Measurements from ENCODE around the gene OR2Y1. TPM values are rescaled to one million over a fixed set of nuclear protein-coding genes. Genes with fewer than 3 reads are reported as not detected.
"Not testable (repeated sequence)": the region's sequence is repeated elsewhere in the genome, so short reads cannot be mapped to it uniquely, and the experiment has no call there.

The OR2Y1 gene
- total and polyA plus RNA-seq, 2 donors, result not detected

DNA sequence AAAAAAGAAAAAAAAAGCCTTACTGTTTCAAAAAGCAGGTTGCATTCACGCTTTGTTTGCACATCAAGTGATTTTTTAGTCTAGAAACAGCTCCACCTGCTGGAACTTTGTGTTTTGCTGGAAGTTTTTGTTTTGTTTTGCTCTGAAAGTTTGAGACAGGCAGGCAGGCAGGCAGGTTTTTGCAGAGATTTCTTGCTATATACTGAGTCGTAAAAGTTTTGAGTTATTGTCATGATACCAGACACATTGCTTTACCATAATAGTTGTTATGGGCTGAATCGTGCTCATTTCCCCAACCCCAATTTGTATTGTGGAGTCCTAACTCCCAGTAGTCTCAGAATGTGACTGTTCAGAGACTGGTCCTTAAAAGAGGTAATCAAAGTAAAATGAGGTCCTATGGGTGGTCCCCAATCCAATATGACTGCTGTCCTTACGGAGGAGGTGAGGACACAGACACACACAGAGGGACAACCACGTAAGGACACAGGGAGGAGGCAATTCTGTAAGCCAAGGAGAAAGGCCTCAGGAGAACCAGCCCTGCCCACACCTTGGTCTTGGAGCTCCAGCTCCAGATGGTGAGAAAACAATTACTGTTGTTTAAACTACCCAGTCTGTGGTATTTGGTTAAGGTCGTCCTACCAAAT, 20.9 kb downstream of the OR2Y1 start:
- peak overlapping the region in 1 of 2 donors; percentile 21 for H3K27ac ChIP-seq (ENCODE audit: low read depth in 1 of 2, low read length in 1 of 2)
- no peaks in the 10 kb centered on the region for H3K36me3 ChIP-seq (ENCODE audit: control insufficient read depth in 2 of 2, insufficient read depth in 2 of 2, low read length in 1 of 2)
- no peaks in the 10 kb centered on the region for H3K9me3 ChIP-seq (ENCODE audit: control insufficient read depth in 2 of 2, insufficient read depth in 1 of 2, low read length in 1 of 2)
- H3K4me3 ChIP-seq (ENCODE audit: low read length in 2 of 2), result no peak overlapping the region
- no peaks in the 10 kb centered on the region for H3K27me3 ChIP-seq (ENCODE audit: control insufficient read depth in 2 of 2, insufficient read depth in 1 of 2, low read length in 1 of 2)
- peak; percentile 52 to 93 (median 81) for DNase-seq (ENCODE audit: low read depth in 6 of 9, low spot score in 9 of 9)
- H3K4me1 ChIP-seq (ENCODE audit: control insufficient read depth in 2 of 2, insufficient read depth in 2 of 2, low read length in 2 of 2), result peaks cover 0 to 3% of the 10 kb centered on the region in 2 donors
- 60% methylated on average over 6 of the region's 6 CpGs for WGBS

- 47% methylated on average over 1 of the region's 1 CpG for WGBS
- no peak for DNase-seq (ENCODE audit: low read depth in 6 of 9, low spot score in 9 of 9)
Measured at GRCh38 chr5:180717989-180718388, 21.9 kb downstream of the OR2Y1 start.

GRCh38 chr5:180704362-180704761, 35.5 kb downstream of the OR2Y1 start:
- no peak for DNase-seq (ENCODE audit: low read depth in 6 of 9, low spot score in 9 of 9)
- no peaks in the 10 kb centered on the region for H3K9me3 ChIP-seq (ENCODE audit: control insufficient read depth in 2 of 2, insufficient read depth in 1 of 2, low read length in 1 of 2)
- WGBS, result 66% methylated on average over 2 of the region's 2 CpGs

More at GRCh38 chr5:180717989-180718388, 21.9 kb downstream of the OR2Y1 start:
- no peaks in the 10 kb centered on the region for H3K27me3 ChIP-seq (ENCODE audit: control insufficient read depth in 2 of 2, insufficient read depth in 1 of 2, low read length in 1 of 2)
- H3K4me3 ChIP-seq (ENCODE audit: low read length in 2 of 2), result no peak overlapping the region
- no peak overlapping the region for H3K27ac ChIP-seq (ENCODE audit: low read depth in 1 of 2, low read length in 1 of 2)
- H3K4me1 ChIP-seq (ENCODE audit: control insufficient read depth in 2 of 2, insufficient read depth in 2 of 2, low read length in 2 of 2), result peaks cover 0 to 3% of the 10 kb centered on the region in 2 donors
- H3K36me3 ChIP-seq (ENCODE audit: control insufficient read depth in 2 of 2, insufficient read depth in 2 of 2, low read length in 1 of 2), result no peaks in the 10 kb centered on the region
- H3K9me3 ChIP-seq (ENCODE audit: control insufficient read depth in 2 of 2, insufficient read depth in 1 of 2, low read length in 1 of 2), result no peaks in the 10 kb centered on the region

GRCh38 chr5:180703912-180704311, 35.9 kb downstream of the OR2Y1 start:
- WGBS, result 85% methylated on average over 7 of the region's 7 CpGs
- DNase-seq (ENCODE audit: low read depth in 6 of 9, low spot score in 9 of 9), result no peak
- H3K36me3 ChIP-seq (ENCODE audit: control insufficient read depth in 2 of 2, insufficient read depth in 2 of 2, low read length in 1 of 2), result no peaks in the 10 kb centered on the region
- H3K4me3 ChIP-seq (ENCODE audit: low read length in 2 of 2), result no peak overlapping the region
- H3K27ac ChIP-seq (ENCODE audit: low read depth in 1 of 2, low read length in 1 of 2), result no peak overlapping the region
- no peaks in the 10 kb centered on the region for H3K9me3 ChIP-seq (ENCODE audit: control insufficient read depth in 2 of 2, insufficient read depth in 1 of 2, low read length in 1 of 2)
- no peaks in the 10 kb centered on the region for H3K27me3 ChIP-seq (ENCODE audit: control insufficient read depth in 2 of 2, insufficient read depth in 1 of 2, low read length in 1 of 2)
- H3K4me1 ChIP-seq (ENCODE audit: control insufficient read depth in 2 of 2, insufficient read depth in 2 of 2, low read length in 2 of 2), result no peaks in the 10 kb centered on the region

More at GRCh38 chr5:180704362-180704761, 35.5 kb downstream of the OR2Y1 start:
- Histone ChIP-seq H3K4me1 (ENCODE audit: control insufficient read depth in 2 of 2, insufficient read depth in 2 of 2, low read length in 2 of 2) (no peaks in the 10 kb centered on the region), H3K36me3 (ENCODE audit: control insufficient read depth in 2 of 2, insufficient read depth in 2 of 2, low read length in 1 of 2) (no peaks in the 10 kb centered on the region), H3K4me3 (ENCODE audit: low read length in 2 of 2) (no peak overlapping the region), H3K27ac (ENCODE audit: low read depth in 1 of 2, low read length in 1 of 2) (no peak overlapping the region), H3K27me3 (ENCODE audit: control insufficient read depth in 2 of 2, insufficient read depth in 1 of 2, low read length in 1 of 2) (no peaks in the 10 kb centered on the region)

- not testable (repeated sequence) for H3K9me3 ChIP-seq (ENCODE audit: control insufficient read depth in 2 of 2, insufficient read depth in 1 of 2, low read length in 1 of 2); H3K4me3 ChIP-seq (ENCODE audit: low read length in 2 of 2); H3K27me3 ChIP-seq (ENCODE audit: control insufficient read depth in 2 of 2, insufficient read depth in 1 of 2, low read length in 1 of 2); DNase-seq (ENCODE audit: low read depth in 6 of 9, low spot score in 9 of 9); H3K4me1 ChIP-seq (ENCODE audit: control insufficient read depth in 2 of 2, insufficient read depth in 2 of 2, low read length in 2 of 2); H3K36me3 ChIP-seq (ENCODE audit: control insufficient read depth in 2 of 2, insufficient read depth in 2 of 2, low read length in 1 of 2); H3K27ac ChIP-seq (ENCODE audit: low read depth in 1 of 2, low read length in 1 of 2)
- WGBS, result 99% methylated on average over 2 of the region's 2 CpGs
Measured at GRCh38 chr5:180703371-180703770, 36.5 kb downstream of the OR2Y1 start.

DNA sequence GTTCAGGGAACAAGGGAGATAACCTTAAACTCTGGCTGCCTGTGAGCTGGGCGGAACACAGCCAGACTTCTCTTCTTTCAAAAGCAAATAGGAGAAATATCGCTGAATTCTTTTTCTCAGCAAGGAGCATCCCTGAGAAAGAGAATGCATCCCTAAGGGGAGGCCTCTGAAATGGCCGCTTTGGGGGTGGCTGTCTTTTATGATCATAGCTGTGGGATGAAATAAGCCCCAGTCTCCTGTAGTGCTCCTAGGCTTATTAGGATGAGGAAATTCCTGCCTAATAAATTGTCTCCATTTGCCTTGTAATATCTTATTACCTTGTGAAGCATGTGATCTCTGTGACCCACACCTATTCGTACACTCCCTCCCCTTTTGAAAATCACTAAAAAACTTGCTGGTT, 39.4 kb downstream of the OR2Y1 start:
- WGBS, result 98% methylated on average over 4 of the region's 4 CpGs
- not testable (repeated sequence) for H3K9me3 ChIP-seq (ENCODE audit: control insufficient read depth in 2 of 2, insufficient read depth in 1 of 2, low read length in 1 of 2); H3K27me3 ChIP-seq (ENCODE audit: control insufficient read depth in 2 of 2, insufficient read depth in 1 of 2, low read length in 1 of 2)

GRCh38 chr5:180699042-180699441, 40.8 kb downstream of the OR2Y1 start:
- Histone ChIP-seq H3K36me3 (ENCODE audit: control insufficient read depth in 2 of 2, insufficient read depth in 2 of 2, low read length in 1 of 2) (no peaks in the 10 kb centered on the region), H3K9me3 (ENCODE audit: control insufficient read depth in 2 of 2, insufficient read depth in 1 of 2, low read length in 1 of 2) (no peaks in the 10 kb centered on the region), H3K27ac (ENCODE audit: low read depth in 1 of 2, low read length in 1 of 2) (no peak overlapping the region), H3K4me1 (ENCODE audit: control insufficient read depth in 2 of 2, insufficient read depth in 2 of 2, low read length in 2 of 2) (no peaks in the 10 kb centered on the region), H3K4me3 (ENCODE audit: low read length in 2 of 2) (no peak overlapping the region), H3K27me3 (ENCODE audit: control insufficient read depth in 2 of 2, insufficient read depth in 1 of 2, low read length in 1 of 2) (no peaks in the 10 kb centered on the region)
- no peak for DNase-seq (ENCODE audit: low read depth in 6 of 9, low spot score in 9 of 9)
- WGBS, result 100% methylated on average over 1 of the region's 1 CpG

More for the DNA sequence above, 39.4 kb downstream of the OR2Y1 start:
- H3K27ac ChIP-seq (ENCODE audit: low read depth in 1 of 2, low read length in 1 of 2); H3K4me1 ChIP-seq (ENCODE audit: control insufficient read depth in 2 of 2, insufficient read depth in 2 of 2, low read length in 2 of 2); DNase-seq (ENCODE audit: low read depth in 6 of 9, low spot score in 9 of 9); H3K36me3 ChIP-seq (ENCODE audit: control insufficient read depth in 2 of 2, insufficient read depth in 2 of 2, low read length in 1 of 2); H3K4me3 ChIP-seq (ENCODE audit: low read length in 2 of 2): not testable (repeated sequence)

GRCh38 chr5:180696116-180696515, 43.7 kb downstream of the OR2Y1 start:
- DNase-seq (ENCODE audit: low read depth in 6 of 9, low spot score in 9 of 9), result no peak
- Histone ChIP-seq H3K27ac (ENCODE audit: low read depth in 1 of 2, low read length in 1 of 2) (no peak overlapping the region), H3K36me3 (ENCODE audit: control insufficient read depth in 2 of 2, insufficient read depth in 2 of 2, low read length in 1 of 2) (no peaks in the 10 kb centered on the region), H3K4me3 (ENCODE audit: low read length in 2 of 2) (no peak overlapping the region), H3K27me3 (ENCODE audit: control insufficient read depth in 2 of 2, insufficient read depth in 1 of 2, low read length in 1 of 2) (no peaks in the 10 kb centered on the region), H3K4me1 (ENCODE audit: control insufficient read depth in 2 of 2, insufficient read depth in 2 of 2, low read length in 2 of 2) (peaks cover 14 to 19% of the 10 kb centered on the region in 2 donors), H3K9me3 (ENCODE audit: control insufficient read depth in 2 of 2, insufficient read depth in 1 of 2, low read length in 1 of 2) (no peaks in the 10 kb centered on the region)
- WGBS, result 100% methylated on average over 1 of the region's 1 CpG

DNA sequence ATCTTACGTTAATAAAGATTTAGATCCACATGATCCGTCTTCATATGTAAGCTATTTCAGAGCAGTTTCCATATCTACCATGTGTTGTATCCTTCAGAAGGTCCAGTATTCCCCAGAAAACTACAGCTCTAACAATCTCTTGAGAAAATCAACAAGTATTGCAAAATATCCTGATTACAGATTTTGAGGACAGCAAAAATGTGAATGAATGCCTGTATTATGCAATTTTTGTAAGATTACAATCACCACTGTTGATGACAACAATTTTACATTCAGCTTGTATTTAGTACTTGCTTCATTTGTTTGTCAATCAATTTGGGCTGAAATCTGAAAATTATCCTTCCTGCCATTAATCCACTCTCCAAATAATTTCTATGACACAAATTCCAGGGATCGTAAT, 47.4 kb downstream of the OR2Y1 start:
- Histone ChIP-seq H3K4me3 (ENCODE audit: low read length in 2 of 2) (no peak overlapping the region), H3K4me1 (ENCODE audit: control insufficient read depth in 2 of 2, insufficient read depth in 2 of 2, low read length in 2 of 2) (peaks cover 29 to 45% of the 10 kb centered on the region in 2 donors), H3K27ac (ENCODE audit: low read depth in 1 of 2, low read length in 1 of 2) (no peak overlapping the region), H3K27me3 (ENCODE audit: control insufficient read depth in 2 of 2, insufficient read depth in 1 of 2, low read length in 1 of 2) (no peaks in the 10 kb centered on the region), H3K9me3 (ENCODE audit: control insufficient read depth in 2 of 2, insufficient read depth in 1 of 2, low read length in 1 of 2) (no peaks in the 10 kb centered on the region), H3K36me3 (ENCODE audit: control insufficient read depth in 2 of 2, insufficient read depth in 2 of 2, low read length in 1 of 2) (no peaks in the 10 kb centered on the region)
- DNase-seq (ENCODE audit: low read depth in 6 of 9, low spot score in 9 of 9), result no peak
- 80% methylated on average over 3 of the region's 3 CpGs for WGBS

All from thymus (tissue), 11 donors.